Keratinocyte (primary cell): Measurements from ENCODE around the gene RIN3. TPM values are rescaled to one million over a fixed set of nuclear protein-coding genes. Genes with fewer than 3 reads are reported as not detected.

Experiments used
- DNase-seq: peaks from one replicate; pipeline ENCODE4 v3.0.0-alpha.2; 2011; ENCODE audit warnings: low read depth, missing footprints, low spot score
- FAIRE-seq: peaks from 2 replicates; lab custom pipeline; 2011; peaks lifted over from hg19 to GRCh38; lab: Jason Lieb, UNC
- H2AFZ ChIP-seq: 2 replicates; pipeline ENCODE4 v1.6.0; 2012; ENCODE audit warnings: low read length, control low read depth, inconsistent platforms; ENCODE audit not compliant: control insufficient read depth
- H3K27ac ChIP-seq: 2 replicates; pipeline ENCODE4 v1.5.1; 2011; ENCODE audit warnings: low read length; ENCODE audit not compliant: control insufficient read depth, insufficient read depth
- H3K27me3 ChIP-seq: 3 replicates; pipeline ENCODE4 v1.6.0; 2011; ENCODE audit warnings: low read length; ENCODE audit not compliant: control insufficient read depth, insufficient read depth; ENCODE audit errors: extremely low read depth
- H3K36me3 ChIP-seq, 2 experiments: 2 replicates in 1 of 2; 3 replicates in 1 of 2; pipeline ENCODE4 v1.5.1; 2011; ENCODE audit warnings: low read length in 2 of 2, mild to moderate bottlenecking in 1 of 2; ENCODE audit not compliant: control insufficient read depth in 2 of 2, insufficient read depth in 2 of 2; ENCODE audit errors: extremely low read depth in 1 of 2
- H3K4me1 ChIP-seq: 3 replicates; pipeline ENCODE4 v1.5.1; 2011; ENCODE audit warnings: low read length; ENCODE audit not compliant: control insufficient read depth, insufficient read depth; ENCODE audit errors: extremely low read depth
- H3K4me2 ChIP-seq: 3 replicates; pipeline ENCODE4 v1.6.0; 2011; ENCODE audit warnings: low read depth, low read length; ENCODE audit not compliant: control insufficient read depth, insufficient read depth; ENCODE audit errors: extremely low read depth
- H3K4me3 ChIP-seq, 3 experiments: fragments of 200-600 bp in 1 of 3; sonication (generic) in 1 of 3; 2 replicates in 2 of 3; 3 replicates in 1 of 3; pipeline ENCODE4 v1.5.1; 2011 to 2016; ENCODE audit warnings: low read length in 3 of 3, mild to moderate bottlenecking in 3 of 3, control low read depth in 2 of 3, inconsistent platforms in 1 of 3, low read depth in 1 of 3, mixed read lengths in 1 of 3, mixed run types in 1 of 3, moderate library complexity in 1 of 3; ENCODE audit not compliant: control insufficient read depth in 2 of 3, insufficient read depth in 2 of 3; ENCODE audit errors: extremely low read depth in 1 of 3
- H3K79me2 ChIP-seq: 2 replicates; pipeline ENCODE4 v1.6.0; 2012; ENCODE audit warnings: low read length; ENCODE audit not compliant: control insufficient read depth, insufficient read depth
- H3K9ac ChIP-seq: 3 replicates; pipeline ENCODE4 v1.6.0; 2011; ENCODE audit warnings: low read length; ENCODE audit not compliant: control insufficient read depth, insufficient read depth; ENCODE audit errors: extremely low read depth
- H3K9me1 ChIP-seq: 3 replicates; pipeline ENCODE4 v1.6.0; 2011; ENCODE audit warnings: low read length; ENCODE audit not compliant: control insufficient read depth, insufficient read depth; ENCODE audit errors: extremely low read depth
- H3K9me3 ChIP-seq: 2 replicates; pipeline ENCODE4 v1.5.1; 2012; ENCODE audit warnings: low read depth, low read length; ENCODE audit not compliant: control insufficient read depth
- H4K20me1 ChIP-seq: 3 replicates; pipeline ENCODE4 v1.6.0; 2011; ENCODE audit warnings: low read length; ENCODE audit not compliant: control insufficient read depth, insufficient read depth; ENCODE audit errors: extremely low read depth
- EZH2 ChIP-seq: IDR thresholded peaks from one replicate; pipeline ENCODE4 v1.6.1; 2012; ENCODE audit warnings: inconsistent platforms, mild to moderate bottlenecking, low read length, moderate library complexity
- dilution Hi-C: fragments of 300-500 bp; cut with MboI; formaldehyde crosslinking; loops from one replicate; pipeline ENCODE4 v1.7.0; 2020; ENCODE audit warnings: low sequenced_read_pairs; ENCODE audit not compliant: extremely low pct_ligation_motif_present
- polyA plus RNA-seq, 5 experiments: library from polyadenylated mRNA; depleted of rRNA in 3 of 5; stranded (reverse) in 3 of 5; stranded (forward) in 1 of 5; unstranded in 1 of 5; fragments of >200 nt; gene quantifications; 1 replicate in 1 of 5; 2 replicates in 3 of 5; 3 replicates in 1 of 5; pipeline versions ENCODE4 v1.2.1 to v1.2.3, GENCODE V29; 2011 to 2012; ENCODE audit warnings: missing spikeins in 2 of 5, low read depth in 1 of 5, low replicate concordance in 1 of 5
- TF ChIP-seq, protein P1 (sequence below), 3 experiments: IDR thresholded peaks in 1 of 3; conservative IDR thresholded peaks in 1 of 3; optimal IDR thresholded peaks in 1 of 3; 2 replicates in 2 of 3; 3 replicates in 1 of 3; pipeline versions ENCODE3 to v1.5.1; 2011; ENCODE audit warnings: low read length in 3 of 3, mild to moderate bottlenecking in 3 of 3, moderate library complexity in 2 of 3, control low read depth in 1 of 3, inconsistent platforms in 1 of 3; ENCODE audit not compliant: insufficient read depth in 2 of 3; ENCODE audit errors: extremely low read depth in 1 of 3

Gene RIN3
- polyA plus RNA-seq, 1 donor (not counting 4 experiments of a cell fraction or from before 2014, with no cell fraction given), result 1.2 TPM

DNA sequence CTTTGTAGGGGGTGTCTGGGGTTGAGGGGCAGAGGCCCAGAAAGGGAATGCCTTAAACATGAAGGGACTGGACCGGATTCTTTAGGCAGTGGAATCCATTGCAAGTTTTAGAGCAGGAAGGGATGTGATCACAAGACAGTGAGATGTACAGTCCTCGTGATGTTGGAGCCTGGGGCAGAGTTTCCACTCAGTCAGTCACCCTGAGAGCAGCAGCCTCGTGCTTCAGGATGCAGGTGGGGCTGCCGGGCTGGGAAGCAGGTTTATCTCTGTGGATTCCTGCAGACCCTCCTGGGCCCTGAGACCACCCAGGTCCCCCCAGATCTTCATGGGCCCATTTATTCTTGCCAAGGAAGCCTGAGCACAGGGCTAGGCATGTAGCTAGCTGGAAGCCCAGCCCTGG, 38.5 kb downstream of the RIN3 start:
- no peak for FAIRE-seq
- H3K4me1 ChIP-seq, result no peaks in the 10 kb centered on the region
- H3K9me3 ChIP-seq, result no peaks in the 10 kb centered on the region
- no peak overlapping the region for H3K4me3 ChIP-seq
- H3K79me2 ChIP-seq, result no peaks in the 10 kb centered on the region
- no peak overlapping the region for H3K9ac ChIP-seq
- dilution Hi-C loops, result no loop called here
- H4K20me1 ChIP-seq, result no peaks in the 10 kb centered on the region
- no peak for DNase-seq
- H3K27ac ChIP-seq, result no peak overlapping the region
- H3K9me1 ChIP-seq, result peaks cover 2% of the 10 kb centered on the region
- H3K36me3 ChIP-seq, result no peaks in the 10 kb centered on the region
- TF ChIP-seq, protein P1, sequence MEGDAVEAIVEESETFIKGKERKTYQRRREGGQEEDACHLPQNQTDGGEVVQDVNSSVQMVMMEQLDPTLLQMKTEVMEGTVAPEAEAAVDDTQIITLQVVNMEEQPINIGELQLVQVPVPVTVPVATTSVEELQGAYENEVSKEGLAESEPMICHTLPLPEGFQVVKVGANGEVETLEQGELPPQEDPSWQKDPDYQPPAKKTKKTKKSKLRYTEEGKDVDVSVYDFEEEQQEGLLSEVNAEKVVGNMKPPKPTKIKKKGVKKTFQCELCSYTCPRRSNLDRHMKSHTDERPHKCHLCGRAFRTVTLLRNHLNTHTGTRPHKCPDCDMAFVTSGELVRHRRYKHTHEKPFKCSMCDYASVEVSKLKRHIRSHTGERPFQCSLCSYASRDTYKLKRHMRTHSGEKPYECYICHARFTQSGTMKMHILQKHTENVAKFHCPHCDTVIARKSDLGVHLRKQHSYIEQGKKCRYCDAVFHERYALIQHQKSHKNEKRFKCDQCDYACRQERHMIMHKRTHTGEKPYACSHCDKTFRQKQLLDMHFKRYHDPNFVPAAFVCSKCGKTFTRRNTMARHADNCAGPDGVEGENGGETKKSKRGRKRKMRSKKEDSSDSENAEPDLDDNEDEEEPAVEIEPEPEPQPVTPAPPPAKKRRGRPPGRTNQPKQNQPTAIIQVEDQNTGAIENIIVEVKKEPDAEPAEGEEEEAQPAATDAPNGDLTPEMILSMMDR (optimal IDR thresholded peaks at IDR 0.05 in 1 of 3, IDR thresholded peaks at IDR 0.05 in 1 of 3, conservative IDR thresholded peaks at IDR 0.05 in 1 of 3; ENCODE audit: extremely low read depth in 1 of 3, insufficient read depth in 2 of 3, low read length in 3 of 3), result no peak
- TF ChIP-seq EZH2, result no peak
- no peak overlapping the region for H3K4me2 ChIP-seq
- H3K27me3 ChIP-seq, result no peaks in the 10 kb centered on the region
- no peak overlapping the region for H2AFZ ChIP-seq

DNA sequence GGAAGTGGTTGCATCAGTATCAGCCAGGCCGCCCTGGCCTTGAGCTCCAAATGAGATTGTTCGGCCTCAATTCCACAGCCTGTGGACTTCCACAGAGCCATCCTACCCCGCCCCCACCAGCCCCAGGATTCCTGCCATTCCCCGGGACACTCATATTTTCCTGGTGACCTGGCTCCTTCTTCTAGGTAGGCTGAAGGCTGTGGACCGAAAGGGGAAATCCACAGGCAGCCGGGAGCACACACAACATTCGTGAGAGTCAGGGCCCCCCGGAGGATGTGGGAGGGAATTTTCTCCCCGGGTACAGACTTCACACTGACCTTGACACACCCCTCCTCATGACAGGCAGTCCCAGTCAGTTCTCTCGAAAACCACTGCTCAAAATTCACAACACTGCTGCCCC, 39.9 kb downstream of the RIN3 start:
- Histone ChIP-seq H2AFZ (no peak overlapping the region), H3K27ac (no peak overlapping the region), H3K4me1 (no peaks in the 10 kb centered on the region), H3K36me3 (peaks cover 0 to 3% of the 10 kb centered on the region in 2 experiments), H3K27me3 (no peaks in the 10 kb centered on the region), H4K20me1 (no peaks in the 10 kb centered on the region), H3K4me3 (no peak overlapping the region), H3K9me3 (no peaks in the 10 kb centered on the region), H3K9me1 (peaks cover 2% of the 10 kb centered on the region), H3K79me2 (no peaks in the 10 kb centered on the region), H3K9ac (no peak overlapping the region), H3K4me2 (no peak overlapping the region)
- TF ChIP-seq, protein P1 (optimal IDR thresholded peaks at IDR 0.05 in 1 of 3, IDR thresholded peaks at IDR 0.05 in 1 of 3, conservative IDR thresholded peaks at IDR 0.05 in 1 of 3; ENCODE audit: extremely low read depth in 1 of 3, insufficient read depth in 2 of 3, low read length in 3 of 3), result peak in 1 of 3 experiments; percentile 14
- no peak for TF ChIP-seq EZH2
- FAIRE-seq (no peak), DNase-seq (no peak)
- dilution Hi-C loops, result no loop called here
